ENCODE data around the gene MXRA8.

The MXRA8 gene

DNA sequence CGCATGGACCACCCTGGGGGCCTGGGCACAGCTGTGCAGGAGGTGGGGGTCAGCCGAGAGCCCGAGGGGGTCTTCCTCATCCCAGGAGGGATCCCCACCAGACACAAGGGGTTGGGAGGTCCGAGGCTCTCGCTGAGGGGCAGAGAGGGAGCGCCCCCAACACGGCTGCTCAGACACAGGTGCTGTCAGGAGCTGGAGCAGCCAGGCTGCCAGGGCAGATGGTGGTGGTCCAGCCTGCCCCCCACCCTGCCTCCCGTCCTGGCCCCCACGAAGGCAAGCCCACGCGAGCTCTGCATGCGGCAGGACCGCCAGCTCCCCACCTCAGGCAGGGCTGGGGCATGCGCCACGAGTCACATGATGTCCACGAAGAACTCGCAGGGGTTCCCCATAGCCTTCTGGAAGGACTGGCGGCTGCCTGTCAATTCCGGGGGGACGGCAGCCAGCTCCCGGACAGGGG, 22.5 kb downstream of the MXRA8 start:
- DNase-seq (ENCODE audit: low spot score) = no peak

DNA sequence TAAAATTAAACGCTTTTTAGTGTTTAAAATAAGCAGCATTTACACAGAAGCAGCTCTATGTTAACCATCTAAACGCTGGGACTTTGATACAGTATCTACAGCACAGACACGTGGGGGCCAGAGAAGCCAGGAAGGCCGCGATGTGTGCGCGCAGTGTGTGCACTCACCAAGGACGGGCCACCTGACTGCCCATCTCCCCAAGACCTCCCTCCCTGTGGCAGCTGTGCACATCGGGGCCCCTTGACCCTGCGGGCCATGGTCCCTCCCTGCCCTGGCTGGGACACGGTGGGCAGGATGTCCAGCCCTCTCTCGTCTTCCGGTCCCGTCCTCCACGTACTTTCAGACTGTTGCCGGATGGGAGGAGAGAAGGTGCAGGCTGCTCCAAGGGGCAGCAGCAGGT, 23.1 kb downstream of the MXRA8 start:
- no peak for DNase-seq (ENCODE audit: low spot score)

DNA sequence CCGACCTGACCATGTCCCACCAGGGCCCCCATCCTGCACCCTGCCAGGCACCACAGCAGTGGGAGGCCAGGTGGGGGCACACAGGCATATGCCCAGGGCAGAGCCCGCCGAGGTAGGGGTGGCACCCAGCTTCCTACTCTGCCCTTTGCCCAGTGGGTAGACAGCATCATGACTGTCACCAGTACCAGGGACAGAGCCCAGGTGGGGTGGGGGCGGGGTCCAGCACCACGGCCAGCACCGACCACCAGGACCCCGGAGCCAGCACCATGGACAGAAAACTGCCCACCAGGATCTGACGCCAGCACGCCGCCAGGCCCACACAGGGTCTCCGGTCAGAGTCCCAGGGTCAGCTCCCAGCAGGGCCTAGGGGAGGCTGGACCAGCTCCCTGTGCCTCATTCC, 23.5 kb downstream of the MXRA8 start:
- DNase-seq (ENCODE audit: low spot score) = no peak

- no peak for DNase-seq (ENCODE audit: low spot score)
Measured at GRCh38 chr1:1333551-1334241, 24.7 kb downstream of the MXRA8 start.

DNA sequence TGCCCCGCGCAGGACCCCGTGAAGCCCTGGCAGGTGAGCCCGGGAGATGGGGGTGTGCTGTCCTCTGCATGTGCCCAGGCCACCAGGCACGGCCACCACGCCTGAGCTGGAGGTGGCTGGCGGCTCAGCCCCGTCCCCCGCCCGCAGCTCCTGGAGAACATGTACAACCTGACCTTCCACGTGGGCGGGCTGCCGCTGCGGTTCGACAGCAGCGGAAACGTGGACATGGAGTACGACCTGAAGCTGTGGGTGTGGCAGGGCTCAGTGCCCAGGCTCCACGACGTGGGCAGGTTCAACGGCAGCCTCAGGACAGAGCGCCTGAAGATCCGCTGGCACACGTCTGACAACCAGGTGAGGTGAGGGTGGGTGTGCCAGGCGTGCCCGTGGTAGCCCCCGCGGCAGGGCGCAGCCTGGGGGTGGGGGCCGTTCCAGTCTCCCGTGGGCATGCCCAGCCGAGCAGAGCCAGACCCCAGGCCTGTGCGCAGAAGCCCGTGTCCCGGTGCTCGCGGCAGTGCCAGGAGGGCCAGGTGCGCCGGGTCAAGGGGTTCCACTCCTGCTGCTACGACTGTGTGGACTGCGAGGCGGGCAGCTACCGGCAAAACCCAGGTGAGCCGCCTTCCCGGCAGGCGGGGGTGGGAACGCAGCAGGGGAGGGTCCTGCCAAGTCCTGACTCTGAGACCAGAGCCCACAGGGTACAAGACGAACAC, 25.4 kb downstream of the MXRA8 start:
- no peak for DNase-seq (ENCODE audit: low spot score)

DNA sequence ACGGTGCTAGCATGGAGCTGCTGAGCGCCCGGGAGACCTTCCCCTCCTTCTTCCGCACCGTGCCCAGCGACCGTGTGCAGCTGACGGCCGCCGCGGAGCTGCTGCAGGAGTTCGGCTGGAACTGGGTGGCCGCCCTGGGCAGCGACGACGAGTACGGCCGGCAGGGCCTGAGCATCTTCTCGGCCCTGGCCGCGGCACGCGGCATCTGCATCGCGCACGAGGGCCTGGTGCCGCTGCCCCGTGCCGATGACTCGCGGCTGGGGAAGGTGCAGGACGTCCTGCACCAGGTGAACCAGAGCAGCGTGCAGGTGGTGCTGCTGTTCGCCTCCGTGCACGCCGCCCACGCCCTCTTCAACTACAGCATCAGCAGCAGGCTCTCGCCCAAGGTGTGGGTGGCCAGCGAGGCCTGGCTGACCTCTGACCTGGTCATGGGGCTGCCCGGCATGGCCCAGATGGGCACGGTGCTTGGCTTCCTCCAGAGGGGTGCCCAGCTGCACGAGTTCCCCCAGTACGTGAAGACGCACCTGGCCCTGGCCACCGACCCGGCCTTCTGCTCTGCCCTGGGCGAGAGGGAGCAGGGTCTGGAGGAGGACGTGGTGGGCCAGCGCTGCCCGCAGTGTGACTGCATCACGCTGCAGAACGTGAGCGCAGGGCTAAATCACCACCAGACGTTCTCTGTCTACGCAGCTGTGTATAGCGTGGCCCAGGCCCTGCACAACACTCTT, 26.2 kb downstream of the MXRA8 start:
- DNase-seq (ENCODE audit: low spot score) = no peak

- DNase-seq (ENCODE audit: low spot score) = no peak
Measured at GRCh38 chr1:1331068-1331965, 27.0 kb downstream of the MXRA8 start, which contains the start of gene TAS1R3. TAS1R3 (plus strand) TSS chr1:1331280; CDS start chr1:1331346, 66 bp downstream.

- no peak for DNase-seq (ENCODE audit: low spot score)
Measured at GRCh38 chr1:1330366-1331067, 27.8 kb downstream of the MXRA8 start.

DNA sequence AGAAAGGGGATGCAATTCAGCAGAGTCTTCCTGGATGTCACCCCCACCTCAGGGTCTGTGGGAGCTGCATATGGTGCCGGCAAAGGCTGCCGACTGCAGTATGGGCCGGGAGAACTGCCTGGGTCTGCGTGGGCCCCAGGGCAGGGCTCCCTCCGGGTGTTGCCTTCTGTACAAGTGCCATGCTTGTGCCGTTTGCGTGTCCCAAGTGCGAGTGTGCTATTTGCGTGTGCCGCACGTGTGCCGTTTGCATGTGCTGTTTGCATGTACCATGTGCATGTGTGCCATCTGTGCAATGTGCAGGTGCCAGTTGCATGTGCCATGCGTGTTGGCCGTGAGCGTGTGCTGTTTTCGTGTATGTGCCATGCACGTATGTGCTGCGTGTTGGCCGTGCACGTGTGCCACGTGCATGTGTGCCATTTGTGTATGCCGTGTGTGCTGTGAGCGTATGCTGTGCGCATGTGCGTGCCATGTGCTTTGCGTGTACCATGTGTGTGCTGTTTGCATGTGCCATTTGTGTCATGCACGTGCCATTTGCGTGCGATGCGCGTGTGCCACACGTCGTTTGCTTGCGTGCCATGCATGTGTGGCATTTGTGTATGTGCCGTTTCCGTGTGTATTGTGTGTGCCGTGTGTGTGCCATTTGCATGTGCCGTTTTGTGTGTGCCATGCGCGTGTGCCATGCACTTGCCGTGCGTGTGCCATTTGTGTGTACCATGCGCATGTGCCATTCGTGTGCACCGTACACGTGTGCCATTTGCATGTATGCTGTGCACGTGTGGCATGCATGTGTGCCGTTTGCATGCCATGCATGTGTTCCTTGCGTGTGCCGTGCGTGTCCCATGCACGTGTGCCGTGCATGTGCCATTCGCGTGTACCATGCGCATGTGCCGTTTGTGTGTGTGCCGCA, 28.8 kb downstream of the MXRA8 start:
- DNase-seq (ENCODE audit: low spot score) = no peak

DNA sequence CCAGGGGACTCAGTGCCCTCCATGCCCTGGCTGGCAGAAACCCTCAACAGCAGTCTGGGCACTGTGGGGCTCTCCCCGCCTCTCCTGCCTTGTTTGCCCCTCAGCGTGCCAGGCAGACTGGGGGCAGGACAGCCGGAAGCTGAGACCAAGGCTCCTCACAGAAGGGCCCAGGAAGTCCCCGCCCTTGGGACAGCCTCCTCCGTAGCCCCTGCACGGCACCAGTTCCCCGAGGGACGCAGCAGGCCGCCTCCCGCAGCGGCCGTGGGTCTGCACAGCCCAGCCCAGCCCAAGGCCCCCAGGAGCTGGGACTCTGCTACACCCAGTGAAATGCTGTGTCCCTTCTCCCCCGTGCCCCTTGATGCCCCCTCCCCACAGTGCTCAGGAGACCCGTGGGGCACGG, 30.1 kb downstream of the MXRA8 start:
- DNase-seq (ENCODE audit: low spot score) = no peak

GRCh38 chr1:1327291-1327690, 31.1 kb downstream of the MXRA8 start:
- no peak for DNase-seq (ENCODE audit: low spot score)

- DNase-seq (ENCODE audit: low spot score) = no peak
Measured at GRCh38 chr1:1326075-1326605, 32.2 kb downstream of the MXRA8 start.

- no peak for DNase-seq (ENCODE audit: low spot score)
Measured at GRCh38 chr1:1325288-1326074, 32.9 kb downstream of the MXRA8 start.

- peak; percentile 96 for DNase-seq (ENCODE audit: low spot score)
Measured at GRCh38 chr1:1324524-1325287, 33.6 kb downstream of the MXRA8 start, which contains the start of the genes CPTP and INTS11. CPTP (plus strand) TSS chr1:1324802; CDS start chr1:1326911, 2,109 bp downstream. INTS11 (minus strand) TSS chr1:1324660; CDS start chr1:1324608, 52 bp downstream.

- DNase-seq (ENCODE audit: low spot score) = no peak
Measured at GRCh38 chr1:1324084-1324523, 34.3 kb downstream of the MXRA8 start.

DNA sequence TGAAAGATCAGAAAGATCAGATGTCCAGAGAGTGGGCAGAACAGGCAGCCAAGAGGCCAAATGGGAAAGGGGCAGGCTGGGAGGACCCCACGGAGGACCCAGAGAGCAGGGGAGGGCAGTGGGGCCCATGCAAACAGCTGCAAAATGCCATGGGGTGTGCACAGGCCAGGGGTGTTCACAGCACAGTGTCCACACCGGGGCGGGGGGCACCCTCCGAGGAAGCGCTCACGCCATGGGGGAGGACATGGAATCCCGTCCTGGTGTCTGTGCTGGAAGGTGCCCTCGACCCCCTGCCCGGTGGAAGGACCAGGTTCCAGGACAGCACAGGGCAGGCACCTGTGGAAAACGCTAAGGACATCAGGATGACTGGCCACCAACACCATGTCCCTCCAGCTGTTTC, 35.4 kb downstream of the MXRA8 start:
- DNase-seq (ENCODE audit: low spot score) = no peak

- DNase-seq (ENCODE audit: low spot score) = no peak
Measured at GRCh38 chr1:1322418-1322817, 35.9 kb downstream of the MXRA8 start.

- DNase-seq (ENCODE audit: low spot score) = no peak
Measured at GRCh38 chr1:1321477-1321876, 36.9 kb downstream of the MXRA8 start.

Data from HuH-7.5 (cell line).